MCF 10A (cell line): ENCODE measurements around the gene FABP7. TPM values are rescaled to one million over a fixed set of nuclear protein-coding genes. Genes with fewer than 3 reads are reported as not detected.

Experiments used
- BruUV-seq: library from RNA; stranded (reverse); fragments of 400-500 nt; replicated peaks from 2 replicates; lab custom pipeline; 2021; lab: Mats Ljungman, UMichigan
- CTCF ChIA-PET: fragments of 300-600 bp; sonication (Branson Sonifier 250); formaldehyde crosslinking; extraction: SDS; loops from one replicate; lab custom pipeline; 2021; ENCODE audit warnings: antibody characterized with exemption, inconsistent platforms; lab: Yijun Ruan, JAX
- POLR2A ChIA-PET: fragments of 300-600, 350-650 bp; sonication (Branson Sonifier 250); formaldehyde crosslinking; extraction: SDS; loops from one replicate; lab custom pipeline; 2020; ENCODE audit warnings: antibody characterized with exemption, inconsistent platforms; lab: Yijun Ruan, JAX
- DNase-seq: peaks from one replicate; pipeline ENCODE4 v3.0.0-alpha.2; 2018; ENCODE audit not compliant: unreplicated experiment
- H3K27ac Mint-ChIP-seq: one replicate; pipeline ENCODE4 v1.8.0; 2022; ENCODE audit warnings: mild to moderate bottlenecking, low read depth, mixed read lengths; ENCODE audit not compliant: unreplicated experiment
- H3K27me3 Mint-ChIP-seq: one replicate; pipeline ENCODE4 v1.8.0; 2022; ENCODE audit warnings: mixed read lengths; ENCODE audit not compliant: insufficient read depth, unreplicated experiment
- H3K36me3 Mint-ChIP-seq: one replicate; pipeline ENCODE4 v1.8.0; 2022; ENCODE audit warnings: mild to moderate bottlenecking, moderate library complexity, mixed read lengths; ENCODE audit not compliant: insufficient read depth, unreplicated experiment
- H3K4me1 Mint-ChIP-seq: one replicate; pipeline ENCODE4 v1.8.0; 2022; ENCODE audit warnings: mixed read lengths; ENCODE audit not compliant: insufficient read depth, unreplicated experiment
- H3K4me3 Mint-ChIP-seq: one replicate; pipeline ENCODE4 v1.8.0; 2022; ENCODE audit warnings: mild to moderate bottlenecking, moderate library complexity, mixed read lengths; ENCODE audit not compliant: unreplicated experiment
- H3K9me3 Mint-ChIP-seq: one replicate; pipeline ENCODE4 v1.8.0; 2022; ENCODE audit warnings: mixed read lengths; ENCODE audit not compliant: unreplicated experiment
- CTCF ChIP-seq: fragments of 200-600 bp; IDR thresholded peaks from one replicate; pipeline ENCODE4 v1.8.0; 2022; ENCODE audit warnings: antibody characterized with exemption, mild to moderate bottlenecking; ENCODE audit not compliant: unreplicated experiment
- intact Hi-C: fragments of 100-400 bp; cut with micrococcal nuclease; formaldehyde crosslinking; loops from 2 replicates; pipeline ENCODE4 v1.14.1; 2022
- total RNA-seq: library from RNA; stranded (reverse); gene quantifications from 2 replicates; pipeline ENCODE4 v1.2.3, GENCODE V29; 2022

The FABP7 gene
- total RNA-seq, 1 experiment from 2014 or later, result not detected

- H3K4me1 Mint-ChIP-seq, result no peaks in the 10 kb centered on the region
- no peaks in the 10 kb centered on the region for H3K27me3 Mint-ChIP-seq
- no peaks in the 10 kb centered on the region for H3K9me3 Mint-ChIP-seq
- DNase-seq, result no peak
- POLR2A ChIA-PET, result interaction anchor here (0.8 kb wide), 1 partner anchor 497 kb away, joined by 3 read pairs; no protein-coding TSS in a partner anchor
- H3K27ac Mint-ChIP-seq, result no peak overlapping the region
- no peaks in the 10 kb centered on the region for H3K36me3 Mint-ChIP-seq
- BruUV-seq, result no TSS peak
- CTCF ChIA-PET, result interaction anchor here (1.0 to 2.7 kb wide), 5 partner anchors 10 to 98 kb away, joined by 3 to 14 read pairs (median 4); no protein-coding TSS in a partner anchor
- no peak overlapping the region for H3K4me3 Mint-ChIP-seq
- TF ChIP-seq CTCF, result no peak
- intact Hi-C loops, result no loop called here
These were observed 45.6 kb downstream of the FABP7 start for GRCh38 chr6:122825163-122825562.

- POLR2A ChIA-PET, result no interaction called here
- BruUV-seq, result no TSS peak
- no peaks in the 10 kb centered on the region for H3K27me3 Mint-ChIP-seq
- DNase-seq, result no peak
- no peaks in the 10 kb centered on the region for H3K4me1 Mint-ChIP-seq
- intact Hi-C loops, result no loop called here
- no peaks in the 10 kb centered on the region for H3K9me3 Mint-ChIP-seq
- CTCF ChIA-PET, result interaction anchor here (1.0 to 2.9 kb wide), 2 partner anchors 10 to 85 kb away, joined by 3 to 12 read pairs; no protein-coding TSS in a partner anchor
- no peaks in the 10 kb centered on the region for H3K36me3 Mint-ChIP-seq
- TF ChIP-seq CTCF, result no peak
- no peak overlapping the region for H3K27ac Mint-ChIP-seq
- no peak overlapping the region for H3K4me3 Mint-ChIP-seq
These were observed 49.9 kb downstream of the FABP7 start for GRCh38 chr6:122829456-122829855.

- intact Hi-C loops, result no loop called here
- no peak for TF ChIP-seq CTCF
- no peak for DNase-seq
- Mint-ChIP-seq H3K9me3 (no peaks in the 10 kb centered on the region), H3K4me3 (no peak overlapping the region), H3K27ac (no peak overlapping the region), H3K27me3 (no peaks in the 10 kb centered on the region), H3K36me3 (no peaks in the 10 kb centered on the region), H3K4me1 (no peaks in the 10 kb centered on the region)
- BruUV-seq, result no TSS peak
- CTCF ChIA-PET, result interaction anchor here (0.7 to 2.9 kb wide), 5 partner anchors 8 to 229 kb away, joined by 3 to 12 read pairs (median 4); no protein-coding TSS in a partner anchor
- POLR2A ChIA-PET, result interaction anchor here (1.2 kb wide), 1 partner anchor 42 kb away, joined by 4 read pairs; the partner anchor contains the start of gene SMPDL3A
These were observed 52.0 kb downstream of the FABP7 start for GRCh38 chr6:122831511-122831910.

GRCh38 chr6:122832459-122832858 lies 52.9 kb downstream of the FABP7 start:
- Mint-ChIP-seq H3K36me3 (no peaks in the 10 kb centered on the region), H3K4me3 (no peak overlapping the region), H3K9me3 (no peaks in the 10 kb centered on the region), H3K27me3 (no peaks in the 10 kb centered on the region), H3K4me1 (no peaks in the 10 kb centered on the region), H3K27ac (no peak overlapping the region)
- ChIA-PET POLR2A (no interaction called here), CTCF (interaction anchor here (0.5 to 1.3 kb wide), 5 partner anchors 88 to 1858 kb away, joined by 3 to 5 read pairs (median 3); no protein-coding TSS in a partner anchor)
- DNase-seq, result no peak
- no TSS peak for BruUV-seq
- no peak for TF ChIP-seq CTCF
- intact Hi-C loops, result no loop called here
